Measurements from ENCODE around the gene PLA2R1.

PLA2R1 gene

DNA sequence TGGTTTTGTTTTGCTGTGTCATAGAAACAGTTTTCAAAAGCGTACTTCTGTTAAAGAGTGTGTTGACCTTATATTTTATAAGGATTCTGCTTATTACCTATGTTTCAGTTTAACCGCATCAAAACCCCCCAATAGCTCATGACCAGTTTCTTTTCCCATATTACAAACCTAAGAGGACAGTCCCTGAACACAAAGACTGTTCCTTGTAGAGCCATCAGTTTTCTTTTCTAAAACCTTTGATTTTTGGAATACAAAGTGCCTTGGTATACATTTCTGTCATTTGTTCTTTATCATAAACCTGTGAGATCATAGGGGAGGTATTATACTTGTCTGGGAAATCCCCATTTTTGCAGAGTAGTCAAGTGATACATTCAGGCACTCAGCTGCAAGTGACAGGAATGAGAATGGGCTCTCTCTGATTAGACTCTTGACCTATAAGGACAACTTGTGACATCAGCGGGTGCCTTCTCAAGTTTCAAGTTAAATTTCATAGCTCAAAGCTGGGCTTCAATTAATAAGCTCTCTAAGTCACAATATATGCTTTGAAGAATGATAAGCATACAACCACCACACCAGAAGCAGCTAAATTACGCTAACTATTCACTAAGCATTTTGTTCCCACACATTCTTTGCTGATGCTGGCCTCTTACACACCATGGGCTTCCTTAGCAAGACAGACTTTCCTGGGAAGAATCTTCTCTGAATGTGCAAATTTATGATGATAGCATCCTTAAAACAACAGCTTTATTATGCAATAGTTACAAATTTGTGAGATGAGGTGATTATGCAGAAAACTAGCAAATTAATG, 167.0 kb downstream of the PLA2R1 start:
- no peak overlapping the region for H3K18ac ChIP-seq (ENCODE audit: low read length)
- no peak overlapping the region for H4K12ac ChIP-seq (ENCODE audit: low read depth, low read length)
- H3K27me3 ChIP-seq (ENCODE audit: insufficient read depth, low read length) = peaks cover 2% of the 10 kb centered on the region
- H2BK5ac ChIP-seq (ENCODE audit: low read depth, low read length, poor library complexity) = no peak overlapping the region
- H2BK120ac ChIP-seq (ENCODE audit: insufficient read depth, low read length, poor library complexity) = no peak overlapping the region
- H3K4me2 ChIP-seq (ENCODE audit: low read length) = no peak overlapping the region
- no peak overlapping the region for H2AK5ac ChIP-seq (ENCODE audit: low read length)
- no peaks in the 10 kb centered on the region for H3K79me2 ChIP-seq (ENCODE audit: control insufficient read depth, insufficient read depth, low read length, poor library complexity)
- H2AFZ ChIP-seq (ENCODE audit: insufficient read depth, low read length, poor library complexity) = no peak overlapping the region
- H3K9ac ChIP-seq (ENCODE audit: low read length) = no peak overlapping the region
- no CpG with 5 or more reads among the region's 4 CpGs for WGBS (ENCODE audit: extremely low coverage, insufficient coverage, insufficient read length)
- no peak overlapping the region for H3K4me3 ChIP-seq (ENCODE audit: low read depth, low read length)
- H2BK12ac ChIP-seq (ENCODE audit: low read length) = no peak overlapping the region
- H3K4me1 ChIP-seq (ENCODE audit: control insufficient read depth in 1 of 2, insufficient read depth in 2 of 2, low read length in 2 of 2) = no peaks in the 10 kb centered on the region
- H3K9me3 ChIP-seq (ENCODE audit: insufficient read depth, low read depth, low read length) = no peaks in the 10 kb centered on the region
- H4K8ac ChIP-seq (ENCODE audit: low read depth, low read length) = no peak overlapping the region
- peak; percentile 80 to 92 for DNase-seq
- H3K27ac ChIP-seq (ENCODE audit: low read depth, low read length) = no peak overlapping the region
- H3K14ac ChIP-seq (ENCODE audit: low read length) = no peak overlapping the region
- no peak overlapping the region for H3K23ac ChIP-seq (ENCODE audit: low read length)
- H3K36me3 ChIP-seq (ENCODE audit: control insufficient read depth in 1 of 2, insufficient read depth in 2 of 2, low read length in 2 of 2) = no peaks in the 10 kb centered on the region
- H3K4ac ChIP-seq (ENCODE audit: low read depth, low read length) = no peak overlapping the region
- H4K91ac ChIP-seq (ENCODE audit: low read depth, low read length) = no peak overlapping the region
- no peaks in the 10 kb centered on the region for H3K79me1 ChIP-seq (ENCODE audit: low read length)

DNA sequence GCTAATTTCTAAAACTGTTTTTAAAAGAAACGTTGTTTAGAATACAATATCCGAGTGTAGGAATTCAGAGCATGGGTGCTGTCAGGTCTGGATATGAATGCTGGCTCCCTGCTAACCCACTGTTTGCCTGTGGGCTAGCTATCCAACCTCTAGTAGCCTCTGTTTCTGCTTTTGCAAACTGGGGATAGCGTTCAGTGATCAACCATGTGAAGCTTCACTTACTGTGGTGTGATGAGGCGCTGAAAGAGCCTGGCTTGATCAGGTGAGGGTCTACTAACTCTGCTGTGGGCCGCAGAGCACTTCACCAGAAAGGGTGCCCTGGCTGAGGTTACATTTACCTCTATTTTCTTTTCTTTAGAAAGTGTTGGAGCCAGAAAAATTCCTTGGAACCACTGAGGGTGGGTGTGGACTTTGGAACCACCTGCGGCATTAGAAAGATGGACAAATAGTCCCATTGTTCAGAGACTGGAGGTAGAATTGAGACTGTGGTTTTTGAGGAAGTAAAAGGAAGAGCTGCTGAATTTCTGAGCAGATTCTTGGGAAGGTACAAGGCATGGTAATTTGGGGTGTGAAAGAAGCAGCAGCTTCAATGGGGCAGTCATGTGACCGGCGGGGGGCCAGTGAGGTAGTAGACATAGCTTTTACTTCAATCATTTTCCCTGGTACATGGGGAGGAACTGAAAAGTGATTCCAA, 168.1 kb downstream of the PLA2R1 start:
- no CpG with 5 or more reads among the region's 8 CpGs for WGBS (ENCODE audit: extremely low coverage, insufficient coverage, insufficient read length)

GRCh38 chr2:159892990-159893810, 169.2 kb downstream of the PLA2R1 start:
- no peak overlapping the region for H3K18ac ChIP-seq (ENCODE audit: low read length)
- no peaks in the 10 kb centered on the region for H3K4me1 ChIP-seq (ENCODE audit: control insufficient read depth in 1 of 2, insufficient read depth in 2 of 2, low read length in 2 of 2)
- no peak overlapping the region for H3K4me3 ChIP-seq (ENCODE audit: low read depth, low read length)
- H3K79me2 ChIP-seq (ENCODE audit: control insufficient read depth, insufficient read depth, low read length, poor library complexity) = no peaks in the 10 kb centered on the region
- no peak overlapping the region for H4K8ac ChIP-seq (ENCODE audit: low read depth, low read length)
- H2BK5ac ChIP-seq (ENCODE audit: low read depth, low read length, poor library complexity) = no peak overlapping the region
- no peak overlapping the region for H2AFZ ChIP-seq (ENCODE audit: insufficient read depth, low read length, poor library complexity)
- no peak overlapping the region for H2BK120ac ChIP-seq (ENCODE audit: insufficient read depth, low read length, poor library complexity)
- no peaks in the 10 kb centered on the region for H3K79me1 ChIP-seq (ENCODE audit: low read length)
- no peak overlapping the region for H2AK5ac ChIP-seq (ENCODE audit: low read length)
- H4K12ac ChIP-seq (ENCODE audit: low read depth, low read length) = no peak overlapping the region
- no peak overlapping the region for H4K91ac ChIP-seq (ENCODE audit: low read depth, low read length)
- no peak overlapping the region for H3K4ac ChIP-seq (ENCODE audit: low read depth, low read length)
- no peak overlapping the region for H3K23ac ChIP-seq (ENCODE audit: low read length)
- WGBS (ENCODE audit: extremely low coverage, insufficient coverage, insufficient read length) = no CpG with 5 or more reads among the region's 8 CpGs
- H3K9ac ChIP-seq (ENCODE audit: low read length) = no peak overlapping the region
- H3K9me3 ChIP-seq (ENCODE audit: insufficient read depth, low read depth, low read length) = no peaks in the 10 kb centered on the region
- no peak overlapping the region for H3K4me2 ChIP-seq (ENCODE audit: low read length)
- H3K14ac ChIP-seq (ENCODE audit: low read length) = no peak overlapping the region
- no peak overlapping the region for H3K27ac ChIP-seq (ENCODE audit: low read depth, low read length)
- no peak overlapping the region for H2BK12ac ChIP-seq (ENCODE audit: low read length)
- H3K36me3 ChIP-seq (ENCODE audit: control insufficient read depth in 1 of 2, insufficient read depth in 2 of 2, low read length in 2 of 2) = no peaks in the 10 kb centered on the region
- peaks cover 2% of the 10 kb centered on the region for H3K27me3 ChIP-seq (ENCODE audit: insufficient read depth, low read length)
- DNase-seq = no peak

More for the DNA sequence above, 168.1 kb downstream of the PLA2R1 start:
- Histone ChIP-seq H3K4ac (ENCODE audit: low read depth, low read length) (no peak overlapping the region), H2BK12ac (ENCODE audit: low read length) (no peak overlapping the region), H4K91ac (ENCODE audit: low read depth, low read length) (no peak overlapping the region), H3K14ac (ENCODE audit: low read length) (no peak overlapping the region), H3K9ac (ENCODE audit: low read length) (no peak overlapping the region), H4K12ac (ENCODE audit: low read depth, low read length) (no peak overlapping the region), H3K27me3 (ENCODE audit: insufficient read depth, low read length) (peaks cover 2% of the 10 kb centered on the region), H4K8ac (ENCODE audit: low read depth, low read length) (no peak overlapping the region), H3K4me1 (ENCODE audit: control insufficient read depth in 1 of 2, insufficient read depth in 2 of 2, low read length in 2 of 2) (no peaks in the 10 kb centered on the region), H3K9me3 (ENCODE audit: insufficient read depth, low read depth, low read length) (no peaks in the 10 kb centered on the region), H3K18ac (ENCODE audit: low read length) (no peak overlapping the region), H2AK5ac (ENCODE audit: low read length) (no peak overlapping the region), H2BK120ac (ENCODE audit: insufficient read depth, low read length, poor library complexity) (no peak overlapping the region), H3K4me3 (ENCODE audit: low read depth, low read length) (no peak overlapping the region), H3K27ac (ENCODE audit: low read depth, low read length) (no peak overlapping the region), H3K79me2 (ENCODE audit: control insufficient read depth, insufficient read depth, low read length, poor library complexity) (no peaks in the 10 kb centered on the region), H3K79me1 (ENCODE audit: low read length) (no peaks in the 10 kb centered on the region), H3K36me3 (ENCODE audit: control insufficient read depth in 1 of 2, insufficient read depth in 2 of 2, low read length in 2 of 2) (no peaks in the 10 kb centered on the region), H3K4me2 (ENCODE audit: low read length) (no peak overlapping the region), H2AFZ (ENCODE audit: insufficient read depth, low read length, poor library complexity) (no peak overlapping the region), H3K23ac (ENCODE audit: low read length) (no peak overlapping the region), H2BK5ac (ENCODE audit: low read depth, low read length, poor library complexity) (no peak overlapping the region)
- no peak for DNase-seq

DNA sequence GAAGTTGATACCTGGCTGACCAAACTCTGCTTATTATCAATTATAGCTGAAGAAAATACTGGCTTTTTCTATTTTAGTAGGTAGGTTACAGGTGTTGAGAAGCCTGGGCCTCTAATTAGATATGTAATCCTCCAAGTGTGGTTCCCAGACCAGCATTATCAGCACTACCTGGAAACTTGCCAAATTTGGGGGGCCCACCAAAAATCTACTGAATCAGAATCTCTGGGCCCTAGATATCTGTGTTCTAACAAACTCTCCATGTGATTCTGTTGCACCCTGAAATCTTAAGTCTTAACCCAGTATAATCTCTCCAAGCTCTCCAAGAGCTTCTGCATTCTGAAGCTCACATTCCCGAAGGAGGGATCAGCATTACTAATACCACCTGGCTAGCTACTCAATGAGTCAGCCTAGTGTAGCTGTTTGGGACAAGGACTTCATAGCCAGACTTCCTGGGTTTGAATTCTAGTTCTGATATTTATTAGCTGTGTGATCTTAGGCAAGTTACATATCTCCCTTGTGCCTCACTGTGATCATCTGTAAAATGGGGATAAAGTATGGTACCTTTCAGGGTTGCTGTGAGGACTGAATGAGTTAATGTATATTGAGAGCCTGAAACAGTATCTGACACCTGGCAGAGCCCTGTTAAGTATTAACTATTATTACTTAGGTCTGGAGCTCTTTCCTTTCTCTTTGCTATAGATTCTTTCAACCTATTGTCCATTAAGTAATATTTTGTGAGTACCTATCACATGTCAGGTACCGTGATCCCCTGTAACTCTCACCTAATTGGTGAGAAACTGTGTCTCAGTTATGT, 170.3 kb downstream of the PLA2R1 start:
- no peak overlapping the region for H3K14ac ChIP-seq (ENCODE audit: low read length)
- no peaks in the 10 kb centered on the region for H3K4me1 ChIP-seq (ENCODE audit: control insufficient read depth in 1 of 2, insufficient read depth in 2 of 2, low read length in 2 of 2)
- H3K79me1 ChIP-seq (ENCODE audit: low read length) = no peaks in the 10 kb centered on the region
- H2BK5ac ChIP-seq (ENCODE audit: low read depth, low read length, poor library complexity) = no peak overlapping the region
- H4K8ac ChIP-seq (ENCODE audit: low read depth, low read length) = no peak overlapping the region
- H2BK12ac ChIP-seq (ENCODE audit: low read length) = no peak overlapping the region
- no peak overlapping the region for H3K4me3 ChIP-seq (ENCODE audit: low read depth, low read length)
- no peaks in the 10 kb centered on the region for H3K36me3 ChIP-seq (ENCODE audit: control insufficient read depth in 1 of 2, insufficient read depth in 2 of 2, low read length in 2 of 2)
- no peak overlapping the region for H3K9ac ChIP-seq (ENCODE audit: low read length)
- H3K27ac ChIP-seq (ENCODE audit: low read depth, low read length) = no peak overlapping the region
- no CpG with 5 or more reads among the region's 2 CpGs for WGBS (ENCODE audit: extremely low coverage, insufficient coverage, insufficient read length)
- H4K12ac ChIP-seq (ENCODE audit: low read depth, low read length) = no peak overlapping the region
- H3K23ac ChIP-seq (ENCODE audit: low read length) = no peak overlapping the region
- no peaks in the 10 kb centered on the region for H3K79me2 ChIP-seq (ENCODE audit: control insufficient read depth, insufficient read depth, low read length, poor library complexity)
- H2BK120ac ChIP-seq (ENCODE audit: insufficient read depth, low read length, poor library complexity) = no peak overlapping the region
- H3K4ac ChIP-seq (ENCODE audit: low read depth, low read length) = no peak overlapping the region
- no peak overlapping the region for H3K4me2 ChIP-seq (ENCODE audit: low read length)
- no peaks in the 10 kb centered on the region for H3K9me3 ChIP-seq (ENCODE audit: insufficient read depth, low read depth, low read length)
- H3K27me3 ChIP-seq (ENCODE audit: insufficient read depth, low read length) = peaks cover 2% of the 10 kb centered on the region
- no peak overlapping the region for H2AK5ac ChIP-seq (ENCODE audit: low read length)
- H3K18ac ChIP-seq (ENCODE audit: low read length) = no peak overlapping the region
- no peak overlapping the region for H2AFZ ChIP-seq (ENCODE audit: insufficient read depth, low read length, poor library complexity)
- DNase-seq = peak; percentile 48 to 73
- H4K91ac ChIP-seq (ENCODE audit: low read depth, low read length) = no peak overlapping the region
